AG09309 (cell line): ENCODE results near the gene ZNF777.
"Not testable (repeated sequence)": the region's sequence is repeated elsewhere in the genome, so short reads cannot be mapped to it uniquely, and the experiment has no call there.

Source experiments
- DNase-seq: peaks from one replicate; pipeline ENCODE4 v3.0.0-alpha.2; 2010; ENCODE audit warnings: low read depth
- H3K4me3 ChIP-seq: 2 replicates; pipeline ENCODE4 v1.5.1; 2011; ENCODE audit warnings: mild to moderate bottlenecking, low read depth, low read length, moderate library complexity; ENCODE audit not compliant: control insufficient read depth
- TF ChIP-seq, protein P1 (sequence below): IDR thresholded peaks from 2 replicates; pipeline ENCODE4 v1.5.1; 2011; ENCODE audit warnings: mild to moderate bottlenecking, low read depth, low read length, inconsistent platforms; ENCODE audit not compliant: insufficient read depth, control insufficient read depth; ENCODE audit errors: missing control alignments

The ZNF777 gene

GRCh38 chr7:149404396-149404795 lies 56.5 kb downstream of the ZNF777 start:
- TF ChIP-seq, protein P1, sequence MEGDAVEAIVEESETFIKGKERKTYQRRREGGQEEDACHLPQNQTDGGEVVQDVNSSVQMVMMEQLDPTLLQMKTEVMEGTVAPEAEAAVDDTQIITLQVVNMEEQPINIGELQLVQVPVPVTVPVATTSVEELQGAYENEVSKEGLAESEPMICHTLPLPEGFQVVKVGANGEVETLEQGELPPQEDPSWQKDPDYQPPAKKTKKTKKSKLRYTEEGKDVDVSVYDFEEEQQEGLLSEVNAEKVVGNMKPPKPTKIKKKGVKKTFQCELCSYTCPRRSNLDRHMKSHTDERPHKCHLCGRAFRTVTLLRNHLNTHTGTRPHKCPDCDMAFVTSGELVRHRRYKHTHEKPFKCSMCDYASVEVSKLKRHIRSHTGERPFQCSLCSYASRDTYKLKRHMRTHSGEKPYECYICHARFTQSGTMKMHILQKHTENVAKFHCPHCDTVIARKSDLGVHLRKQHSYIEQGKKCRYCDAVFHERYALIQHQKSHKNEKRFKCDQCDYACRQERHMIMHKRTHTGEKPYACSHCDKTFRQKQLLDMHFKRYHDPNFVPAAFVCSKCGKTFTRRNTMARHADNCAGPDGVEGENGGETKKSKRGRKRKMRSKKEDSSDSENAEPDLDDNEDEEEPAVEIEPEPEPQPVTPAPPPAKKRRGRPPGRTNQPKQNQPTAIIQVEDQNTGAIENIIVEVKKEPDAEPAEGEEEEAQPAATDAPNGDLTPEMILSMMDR: no peak
- no peak overlapping the region for H3K4me3 ChIP-seq
- DNase-seq: no peak

- no peak overlapping the region for H3K4me3 ChIP-seq
- TF ChIP-seq, protein P1: no peak
- DNase-seq: no peak
These were observed 62.6 kb downstream of the ZNF777 start for GRCh38 chr7:149398195-149398820.

DNA sequence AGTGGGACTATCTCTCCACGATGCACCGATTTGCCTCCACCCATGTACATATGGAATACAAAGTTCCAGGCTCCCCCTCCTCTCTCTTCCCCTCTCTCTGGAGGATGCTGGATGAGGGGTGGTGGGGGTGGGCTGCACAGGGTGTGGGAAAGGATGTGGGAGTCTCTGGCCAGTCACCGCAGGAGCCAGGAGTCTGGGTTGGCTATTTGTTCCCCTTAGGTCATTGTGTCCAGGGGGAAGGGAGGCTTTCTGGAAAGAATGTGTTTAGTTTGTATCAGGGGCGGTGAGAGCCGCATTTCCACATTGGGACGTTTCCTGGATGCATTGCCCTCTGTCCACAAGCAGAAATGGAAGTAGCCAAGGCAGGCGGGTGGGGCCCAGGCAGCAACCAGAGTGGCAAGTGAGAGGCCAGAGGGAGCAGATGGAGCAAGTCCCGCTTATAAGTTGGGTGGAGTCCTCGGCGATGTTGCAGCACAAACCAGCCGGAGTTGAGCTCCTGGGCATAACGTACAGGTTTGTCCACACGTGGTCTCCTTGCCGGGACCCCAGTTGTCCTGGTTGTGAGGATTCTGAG lies 63.3 kb downstream of the ZNF777 start:
- H3K4me3 ChIP-seq: no peak overlapping the region
- TF ChIP-seq, protein P1: no peak
- no peak for DNase-seq

DNA sequence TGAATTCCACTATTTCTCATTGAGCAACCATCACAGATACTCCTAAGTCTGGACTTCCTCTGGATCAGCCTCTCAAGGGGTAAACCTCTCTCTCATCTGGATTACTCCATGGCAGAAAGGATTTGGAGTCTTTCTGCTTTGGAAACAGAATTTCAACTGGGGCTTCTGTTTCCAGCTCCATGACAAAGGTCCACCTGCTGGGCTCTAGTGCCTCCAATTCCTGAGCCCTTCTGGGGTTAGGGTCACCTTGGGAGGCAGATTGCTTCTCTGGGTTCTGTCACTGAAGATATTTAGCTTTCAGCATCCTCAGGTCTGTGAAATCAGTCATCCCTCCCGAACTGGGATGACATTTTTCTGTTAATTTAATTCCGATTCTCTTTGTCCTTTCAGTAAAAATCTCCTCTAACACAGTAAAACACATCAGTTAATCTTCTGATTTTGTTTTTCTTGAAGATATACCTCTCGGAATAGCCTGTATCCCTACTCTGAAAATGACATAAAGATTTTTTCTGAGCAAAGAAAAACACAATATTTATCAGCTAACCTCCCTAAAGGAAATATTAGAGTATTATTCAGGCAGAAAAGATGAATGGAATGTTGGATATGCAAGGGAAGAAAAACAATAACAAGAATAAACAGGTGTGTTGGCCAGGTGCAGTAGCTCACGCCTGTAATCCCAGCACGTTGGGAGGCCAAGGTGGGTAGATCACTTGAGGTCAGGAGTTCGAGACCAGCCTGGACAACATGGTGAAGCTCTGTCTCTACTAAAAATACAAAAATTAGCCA lies 72.1 kb downstream of the ZNF777 start:
- not testable (repeated sequence) for DNase-seq, H3K4me3 ChIP-seq

- not testable (repeated sequence) for H3K4me3 ChIP-seq, DNase-seq
These were observed 74.3 kb downstream of the ZNF777 start for GRCh38 chr7:149386514-149386913.

GRCh38 chr7:149385195-149385950 lies 75.5 kb downstream of the ZNF777 start:
- no peak for DNase-seq
- TF ChIP-seq, protein P1: no peak

More at GRCh38 chr7:149385195-149385950, 75.5 kb downstream of the ZNF777 start:
- no peak overlapping the region for H3K4me3 ChIP-seq
